OCI-LY1 (cell line): Measurements from ENCODE around the gene POLDIP2.

Source experiments
- H2AFZ ChIP-seq: fragments of 200-600 bp; sonication (generic), shearing (Covaris generic); 2 replicates; pipeline ENCODE4 v1.6.0; 2014; ENCODE audit warnings: antibody characterized with exemption, mild to moderate bottlenecking, low read length
- H3F3A ChIP-seq: fragments of 200-600 bp; sonication (generic), shearing (Covaris generic); 2 replicates; pipeline ENCODE4 v1.6.0; 2014; ENCODE audit warnings: mild to moderate bottlenecking, antibody characterized with exemption, low read length, moderate library complexity; ENCODE audit not compliant: insufficient read depth
- H3K27ac ChIP-seq: fragments of 200-600 bp; sonication (generic); 2 replicates; pipeline ENCODE4 v1.5.1; 2014; ENCODE audit warnings: low read length, mixed run types, mild to moderate bottlenecking, low read depth; ENCODE audit not compliant: poor library complexity, severe bottlenecking
- H3K27me3 ChIP-seq: fragments of 200-600 bp; sonication (generic); 2 replicates; pipeline ENCODE4 v1.6.0; 2014; ENCODE audit warnings: antibody characterized with exemption, mild to moderate bottlenecking, low read length, moderate library complexity; ENCODE audit not compliant: insufficient read depth
- H3K36me3 ChIP-seq: fragments of 200-600 bp; sonication (generic); 2 replicates; pipeline ENCODE4 v1.6.1; 2014; ENCODE audit warnings: mild to moderate bottlenecking, antibody characterized with exemption, low read length, moderate library complexity, mixed read lengths; ENCODE audit not compliant: insufficient read depth
- H3K4me1 ChIP-seq: fragments of 200-600 bp; sonication (generic); 2 replicates; pipeline ENCODE4 v1.5.1; 2014; ENCODE audit warnings: mild to moderate bottlenecking, low read length, moderate library complexity; ENCODE audit not compliant: insufficient read depth, severe bottlenecking
- H3K4me2 ChIP-seq: fragments of 200-600 bp; sonication (generic), shearing (Covaris generic); 2 replicates; pipeline ENCODE4 v1.6.1; 2014; ENCODE audit warnings: low read length
- H3K4me3 ChIP-seq: fragments of 200-600 bp; sonication (generic); 2 replicates; pipeline ENCODE4 v1.5.1; 2014; ENCODE audit warnings: low read length, low read depth, mild to moderate bottlenecking, mixed read lengths; ENCODE audit not compliant: poor library complexity, severe bottlenecking
- H3K79me2 ChIP-seq: fragments of 200-600 bp; shearing (Covaris generic); 2 replicates; pipeline ENCODE4 v1.6.1; 2016; ENCODE audit warnings: mixed run types, low read length, mixed read lengths; ENCODE audit not compliant: insufficient read depth
- H3K9ac ChIP-seq: fragments of 200-600 bp; sonication (generic), shearing (Covaris generic); 2 replicates; pipeline ENCODE4 v1.6.1; 2014; ENCODE audit warnings: mild to moderate bottlenecking, low read length, mixed read lengths
- H3K9me2 ChIP-seq: fragments of 200-600 bp; sonication (generic), shearing (Covaris generic); 2 replicates; pipeline ENCODE4 v1.6.1; 2014; ENCODE audit warnings: low read depth, mild to moderate bottlenecking, low read length, mixed read lengths
- H3K9me3 ChIP-seq: fragments of 200-600 bp; shearing (Covaris generic); 2 replicates; pipeline ENCODE4 v1.6.1; 2014; ENCODE audit warnings: low read length, mixed read lengths
- H4K20me1 ChIP-seq: fragments of 200-600 bp; sonication (generic), shearing (Covaris generic); 2 replicates; pipeline ENCODE4 v1.6.0; 2016; ENCODE audit warnings: mild to moderate bottlenecking, low read length; ENCODE audit not compliant: insufficient read depth
- EZH2 ChIP-seq: fragments of 200-600 bp; sonication (generic), shearing (Covaris generic); IDR thresholded peaks from 2 replicates; pipeline ENCODE4 v1.8.0; 2017; ENCODE audit warnings: borderline replicate concordance, mixed run types, mild to moderate bottlenecking, antibody characterized with exemption, low read length, moderate library complexity, mixed read lengths
- TF ChIP-seq, protein P1 (sequence below): fragments of 200-600 bp; sonication (generic), shearing (Covaris generic); IDR thresholded peaks from 2 replicates; pipeline ENCODE4 v1.5.1; 2017; ENCODE audit warnings: mild to moderate bottlenecking, antibody characterized with exemption, low read length, moderate library complexity, mixed read lengths

The POLDIP2 gene

DNA sequence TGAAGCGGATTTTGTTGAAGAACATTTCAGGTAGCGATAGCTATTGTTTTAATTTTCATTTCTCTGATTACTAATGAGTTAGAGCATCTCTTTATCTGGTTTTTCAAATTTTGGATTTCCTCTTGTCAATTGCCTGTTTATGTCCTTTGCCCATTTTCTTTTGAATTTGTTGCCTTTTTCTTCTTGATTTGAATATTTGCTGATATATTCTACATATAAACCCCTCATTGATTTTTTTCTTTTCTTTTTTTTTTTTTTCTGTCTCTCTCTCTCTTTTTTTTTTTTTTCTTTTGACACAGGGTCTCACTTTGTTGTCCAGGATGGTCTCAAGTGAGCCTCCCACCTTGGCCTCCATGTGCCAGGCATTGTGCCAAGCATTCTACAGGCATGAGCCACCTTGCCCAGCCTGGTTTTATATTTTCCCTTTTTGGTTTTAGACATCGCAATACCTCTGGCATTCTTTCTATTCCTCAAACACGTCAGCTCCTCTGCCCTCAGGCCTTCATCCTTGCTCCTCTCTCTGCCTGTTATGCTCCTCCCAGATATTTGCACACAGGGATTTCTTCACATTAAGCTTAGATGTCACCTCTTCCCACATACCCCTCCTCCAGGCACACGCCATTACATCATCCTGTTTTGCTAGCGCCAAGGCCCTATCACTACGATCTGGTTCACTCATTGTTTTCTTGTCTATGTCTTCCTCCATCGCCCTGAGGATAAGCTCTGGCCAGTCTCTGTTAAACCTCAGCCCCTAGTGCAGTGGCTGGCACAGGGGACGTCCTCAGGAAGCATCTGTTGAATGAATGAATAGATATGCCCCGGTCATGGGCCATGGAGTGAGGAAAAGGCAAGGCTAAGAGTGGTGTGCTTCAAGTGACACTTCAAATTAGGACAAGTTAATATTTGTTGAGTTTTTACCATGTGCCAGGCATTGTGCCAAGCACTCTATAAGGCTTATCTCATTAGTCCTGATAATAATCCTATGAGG lies 22.8 kb upstream of the POLDIP2 start:
- TF ChIP-seq EZH2, result no peak
- TF ChIP-seq, protein P1, sequence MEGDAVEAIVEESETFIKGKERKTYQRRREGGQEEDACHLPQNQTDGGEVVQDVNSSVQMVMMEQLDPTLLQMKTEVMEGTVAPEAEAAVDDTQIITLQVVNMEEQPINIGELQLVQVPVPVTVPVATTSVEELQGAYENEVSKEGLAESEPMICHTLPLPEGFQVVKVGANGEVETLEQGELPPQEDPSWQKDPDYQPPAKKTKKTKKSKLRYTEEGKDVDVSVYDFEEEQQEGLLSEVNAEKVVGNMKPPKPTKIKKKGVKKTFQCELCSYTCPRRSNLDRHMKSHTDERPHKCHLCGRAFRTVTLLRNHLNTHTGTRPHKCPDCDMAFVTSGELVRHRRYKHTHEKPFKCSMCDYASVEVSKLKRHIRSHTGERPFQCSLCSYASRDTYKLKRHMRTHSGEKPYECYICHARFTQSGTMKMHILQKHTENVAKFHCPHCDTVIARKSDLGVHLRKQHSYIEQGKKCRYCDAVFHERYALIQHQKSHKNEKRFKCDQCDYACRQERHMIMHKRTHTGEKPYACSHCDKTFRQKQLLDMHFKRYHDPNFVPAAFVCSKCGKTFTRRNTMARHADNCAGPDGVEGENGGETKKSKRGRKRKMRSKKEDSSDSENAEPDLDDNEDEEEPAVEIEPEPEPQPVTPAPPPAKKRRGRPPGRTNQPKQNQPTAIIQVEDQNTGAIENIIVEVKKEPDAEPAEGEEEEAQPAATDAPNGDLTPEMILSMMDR, result no peak
- Histone ChIP-seq H3K9me2 (no peaks in the 10 kb centered on the region), H4K20me1 (no peaks in the 10 kb centered on the region), H3K9me3 (no peaks in the 10 kb centered on the region), H3F3A (no peaks in the 10 kb centered on the region), H3K27ac (no peak overlapping the region), H3K4me2 (no peak overlapping the region), H3K27me3 (peaks cover 6% of the 10 kb centered on the region; the same call in 1 of the 2 replicates), H3K79me2 (no peaks in the 10 kb centered on the region), H2AFZ (no peak overlapping the region), H3K4me1 (no peaks in the 10 kb centered on the region), H3K9ac (no peak overlapping the region), H3K4me3 (no peak overlapping the region), H3K36me3 (no peaks in the 10 kb centered on the region)

- Histone ChIP-seq H3K9ac (no peak overlapping the region), H3K4me2 (peak overlapping the region; percentile 69; the same call in 1 of the 2 replicates), H3K27me3 (peaks cover 4% of the 10 kb centered on the region; the same call in 1 of the 2 replicates), H3K9me3 (no peaks in the 10 kb centered on the region), H3K36me3 (no peaks in the 10 kb centered on the region), H4K20me1 (no peaks in the 10 kb centered on the region), H3K27ac (no peak overlapping the region), H3K4me3 (no peak overlapping the region), H3K79me2 (no peaks in the 10 kb centered on the region), H3F3A (no peaks in the 10 kb centered on the region; the same call in 1 of the 2 replicates), H3K9me2 (no peaks in the 10 kb centered on the region), H2AFZ (no peak overlapping the region), H3K4me1 (peaks cover 15% of the 10 kb centered on the region)
- TF ChIP-seq EZH2, result no peak
- TF ChIP-seq, protein P1, result no peak
Measured at GRCh38 chr17:28372945-28373274, 15.6 kb upstream of the POLDIP2 start.

DNA sequence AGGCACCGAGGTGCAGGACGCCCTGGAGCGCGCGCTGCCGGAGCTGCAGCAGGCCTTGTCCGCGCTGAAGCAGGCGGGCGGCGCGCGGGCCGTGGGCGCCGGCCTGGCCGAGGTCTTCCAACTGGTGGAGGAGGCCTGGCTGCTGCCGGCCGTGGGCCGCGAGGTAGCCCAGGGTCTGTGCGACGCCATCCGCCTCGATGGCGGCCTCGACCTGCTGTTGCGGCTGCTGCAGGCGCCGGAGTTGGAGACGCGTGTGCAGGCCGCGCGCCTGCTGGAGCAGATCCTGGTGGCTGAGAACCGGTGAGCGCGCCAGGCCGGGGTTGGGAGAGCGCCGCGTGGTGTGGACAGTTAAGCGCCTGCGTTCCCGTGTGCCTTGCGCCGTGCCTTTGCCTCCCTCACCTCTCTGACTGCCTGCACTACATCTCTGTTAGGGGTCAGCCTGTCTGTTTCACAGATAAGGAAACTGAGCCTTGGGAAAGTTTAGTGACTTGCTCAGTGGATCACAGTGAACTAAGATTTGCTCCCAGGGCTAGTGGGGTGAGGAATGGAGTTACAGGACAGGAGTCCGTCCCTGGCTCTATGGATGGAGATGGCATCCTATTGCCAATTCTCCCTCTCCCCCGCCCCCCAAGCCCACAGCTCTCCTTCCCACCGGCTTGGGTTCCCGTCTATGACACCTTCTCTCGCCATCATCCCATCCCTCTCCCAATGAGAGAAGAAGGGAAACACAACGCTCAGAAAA lies 15.0 kb upstream of the POLDIP2 start:
- Histone ChIP-seq H3K27ac (no peak overlapping the region), H4K20me1 (no peaks in the 10 kb centered on the region), H2AFZ (no peak overlapping the region), H3K36me3 (no peaks in the 10 kb centered on the region), H3K4me2 (peak overlapping the region; percentile 69), H3F3A (no peaks in the 10 kb centered on the region; the same call in 1 of the 2 replicates), H3K4me1 (peaks cover 15% of the 10 kb centered on the region), H3K79me2 (no peaks in the 10 kb centered on the region), H3K9me3 (no peaks in the 10 kb centered on the region), H3K4me3 (peak overlapping the region; percentile 59), H3K9me2 (no peaks in the 10 kb centered on the region), H3K9ac (peak overlapping the region; percentile 13; the same call in 1 of the 2 replicates), H3K27me3 (peaks cover 4% of the 10 kb centered on the region; the same call in 1 of the 2 replicates)
- no peak for TF ChIP-seq EZH2
- TF ChIP-seq, protein P1, result no peak
